ENCODE measurements around the gene PRSS38.

DNA sequence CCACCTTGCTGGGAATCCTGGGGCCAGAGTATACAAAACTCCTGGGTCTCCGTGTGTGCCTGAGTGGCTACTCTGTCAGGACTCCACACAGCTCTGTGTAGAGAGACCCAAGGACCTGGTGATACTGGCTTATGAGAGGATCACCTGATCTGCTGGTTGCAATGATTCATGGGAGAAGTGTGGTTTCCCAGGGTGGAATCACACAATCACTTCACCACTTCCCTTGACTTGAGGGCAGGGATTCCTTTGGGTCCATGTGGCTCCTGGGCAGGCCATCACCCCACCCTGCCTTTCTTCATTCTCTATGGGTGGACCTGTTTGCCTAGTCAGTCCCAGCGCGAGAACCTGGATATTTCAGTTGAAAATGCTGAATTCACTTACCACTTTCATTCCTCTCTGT is 13.3 kb downstream of the PRSS38 start:
- TF ChIP-seq, protein P1, sequence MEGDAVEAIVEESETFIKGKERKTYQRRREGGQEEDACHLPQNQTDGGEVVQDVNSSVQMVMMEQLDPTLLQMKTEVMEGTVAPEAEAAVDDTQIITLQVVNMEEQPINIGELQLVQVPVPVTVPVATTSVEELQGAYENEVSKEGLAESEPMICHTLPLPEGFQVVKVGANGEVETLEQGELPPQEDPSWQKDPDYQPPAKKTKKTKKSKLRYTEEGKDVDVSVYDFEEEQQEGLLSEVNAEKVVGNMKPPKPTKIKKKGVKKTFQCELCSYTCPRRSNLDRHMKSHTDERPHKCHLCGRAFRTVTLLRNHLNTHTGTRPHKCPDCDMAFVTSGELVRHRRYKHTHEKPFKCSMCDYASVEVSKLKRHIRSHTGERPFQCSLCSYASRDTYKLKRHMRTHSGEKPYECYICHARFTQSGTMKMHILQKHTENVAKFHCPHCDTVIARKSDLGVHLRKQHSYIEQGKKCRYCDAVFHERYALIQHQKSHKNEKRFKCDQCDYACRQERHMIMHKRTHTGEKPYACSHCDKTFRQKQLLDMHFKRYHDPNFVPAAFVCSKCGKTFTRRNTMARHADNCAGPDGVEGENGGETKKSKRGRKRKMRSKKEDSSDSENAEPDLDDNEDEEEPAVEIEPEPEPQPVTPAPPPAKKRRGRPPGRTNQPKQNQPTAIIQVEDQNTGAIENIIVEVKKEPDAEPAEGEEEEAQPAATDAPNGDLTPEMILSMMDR (IDR thresholded peaks at IDR 0.05) = no peak
- TF ChIP-seq POLR2AphosphoS5 (IDR thresholded peaks at IDR 0.05) (no peak), POLR2A (IDR thresholded peaks at IDR 0.05) (no peak)

Data from prostate gland (tissue), 2 donors.